Fibroblast of pulmonary artery (primary cell): ENCODE measurements around the gene TRAF1.
A peak's percentile ranks its signal among the peaks of the same experiment; 100 is the strongest.

Source experiments
- DNase-seq: peaks from one replicate; pipeline ENCODE4 v3.0.0-alpha.2; 2010; ENCODE audit warnings: low read depth
- H3K4me3 ChIP-seq: replicated peaks from 2 replicates; pipeline ENCODE4 v1.5.1; 2011; ENCODE audit warnings: low read depth, mild to moderate bottlenecking, control low read depth, low read length, moderate library complexity
- TF ChIP-seq, protein P1 (sequence below): IDR thresholded peaks from 2 replicates; pipeline ENCODE4 v1.5.1; 2011; ENCODE audit warnings: mild to moderate bottlenecking, control low read depth, low read length, inconsistent platforms; ENCODE audit errors: missing control alignments

Gene TRAF1

DNA sequence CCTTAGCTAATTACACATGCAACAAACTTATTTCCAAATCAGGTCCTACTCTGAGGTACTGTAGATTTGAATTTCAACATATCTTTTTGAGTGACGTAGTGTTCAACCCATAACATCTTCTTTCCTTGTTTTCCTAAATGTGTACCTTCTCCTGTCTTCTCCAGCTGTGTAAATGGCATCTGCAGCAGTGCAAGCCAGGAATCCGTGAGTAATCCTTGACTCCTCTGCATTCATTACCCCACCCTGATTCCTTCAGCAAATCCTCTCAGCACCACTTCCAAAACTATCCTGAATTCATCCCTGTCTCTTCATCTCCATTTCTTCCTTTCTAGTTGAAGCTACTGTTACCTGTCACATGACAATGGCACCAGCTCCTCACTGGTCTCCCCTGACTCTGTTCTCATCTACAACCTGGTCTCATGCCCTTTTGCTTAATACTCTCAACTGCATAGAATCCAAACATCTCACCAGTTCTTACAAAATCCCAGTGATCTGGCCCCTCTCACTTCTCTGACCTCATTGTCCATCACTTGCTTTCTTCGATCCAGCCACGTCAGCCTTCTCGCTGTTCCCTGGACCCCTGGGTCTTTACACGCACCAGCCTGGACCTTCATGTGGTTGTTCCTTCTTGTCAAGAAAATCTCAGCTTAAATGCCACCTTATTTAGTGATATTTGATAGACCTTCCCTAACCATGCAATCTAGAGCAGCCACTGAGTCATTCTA, 14.6 kb upstream of the TRAF1 start:
- no peak overlapping the region for H3K4me3 ChIP-seq
- peak; percentile 63 for DNase-seq
- TF ChIP-seq, protein P1, sequence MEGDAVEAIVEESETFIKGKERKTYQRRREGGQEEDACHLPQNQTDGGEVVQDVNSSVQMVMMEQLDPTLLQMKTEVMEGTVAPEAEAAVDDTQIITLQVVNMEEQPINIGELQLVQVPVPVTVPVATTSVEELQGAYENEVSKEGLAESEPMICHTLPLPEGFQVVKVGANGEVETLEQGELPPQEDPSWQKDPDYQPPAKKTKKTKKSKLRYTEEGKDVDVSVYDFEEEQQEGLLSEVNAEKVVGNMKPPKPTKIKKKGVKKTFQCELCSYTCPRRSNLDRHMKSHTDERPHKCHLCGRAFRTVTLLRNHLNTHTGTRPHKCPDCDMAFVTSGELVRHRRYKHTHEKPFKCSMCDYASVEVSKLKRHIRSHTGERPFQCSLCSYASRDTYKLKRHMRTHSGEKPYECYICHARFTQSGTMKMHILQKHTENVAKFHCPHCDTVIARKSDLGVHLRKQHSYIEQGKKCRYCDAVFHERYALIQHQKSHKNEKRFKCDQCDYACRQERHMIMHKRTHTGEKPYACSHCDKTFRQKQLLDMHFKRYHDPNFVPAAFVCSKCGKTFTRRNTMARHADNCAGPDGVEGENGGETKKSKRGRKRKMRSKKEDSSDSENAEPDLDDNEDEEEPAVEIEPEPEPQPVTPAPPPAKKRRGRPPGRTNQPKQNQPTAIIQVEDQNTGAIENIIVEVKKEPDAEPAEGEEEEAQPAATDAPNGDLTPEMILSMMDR = no peak

DNA sequence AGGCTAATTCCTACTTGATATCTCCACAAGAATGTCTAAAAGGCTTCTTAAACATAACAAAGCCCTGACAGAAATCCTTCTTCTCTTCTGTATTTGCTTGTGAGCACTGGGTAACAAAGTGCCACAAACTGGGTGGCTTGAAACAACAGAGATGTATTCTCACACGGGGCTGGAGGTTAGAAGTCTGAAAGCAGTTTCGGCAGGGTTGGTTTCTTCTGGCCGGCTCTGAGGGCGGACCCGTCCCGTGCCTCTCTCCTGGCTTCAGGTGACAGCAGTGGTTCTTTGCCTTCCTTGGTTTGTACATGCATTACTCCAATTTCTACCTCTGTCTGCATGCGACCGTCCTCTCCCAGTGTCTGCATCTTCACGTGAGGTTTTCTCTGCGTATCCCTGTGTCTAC, 14.0 kb upstream of the TRAF1 start:
- TF ChIP-seq, protein P1 = no peak
- no peak overlapping the region for H3K4me3 ChIP-seq
- DNase-seq = no peak

DNA sequence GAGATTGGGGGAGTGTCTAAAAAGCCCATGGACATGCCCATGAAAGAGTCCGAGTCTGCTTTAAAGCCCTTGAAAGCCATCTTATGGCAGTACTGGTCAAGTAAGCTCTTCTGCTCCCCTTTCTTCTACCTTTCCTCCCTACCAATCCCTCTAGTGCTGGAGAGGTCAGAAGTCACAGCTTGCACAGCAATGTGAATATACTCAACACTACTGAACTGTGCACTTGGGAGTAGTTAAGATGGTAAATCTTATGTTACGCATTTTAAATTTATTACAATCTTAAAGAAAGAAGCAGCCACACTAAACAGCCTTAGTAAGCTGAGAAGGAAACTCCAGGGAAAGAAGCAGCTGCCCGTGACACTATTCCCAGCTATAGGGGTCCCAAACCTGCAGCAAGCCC, 12.3 kb upstream of the TRAF1 start:
- H3K4me3 ChIP-seq = no peak overlapping the region
- no peak for DNase-seq
- TF ChIP-seq, protein P1 = no peak

DNA sequence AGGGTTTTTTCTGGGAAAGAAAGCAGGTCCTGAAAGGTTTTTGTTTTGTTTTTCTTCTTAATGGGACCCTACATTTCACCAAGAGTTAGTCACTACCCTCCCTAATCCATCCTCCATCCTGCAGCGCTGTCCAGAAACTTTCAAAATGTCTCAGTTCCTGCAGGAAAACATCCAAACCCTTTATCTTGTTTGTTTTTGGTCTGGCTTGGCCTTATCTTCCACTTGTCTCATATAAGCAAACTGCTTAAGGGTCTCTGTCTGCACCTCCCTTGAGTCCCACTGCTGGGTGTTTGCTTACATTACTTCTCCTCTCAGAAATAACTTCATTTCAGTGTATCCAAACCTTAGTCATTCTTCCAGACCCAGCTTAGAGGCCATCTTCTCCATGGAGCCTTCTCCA, 11.0 kb upstream of the TRAF1 start:
- no peak overlapping the region for H3K4me3 ChIP-seq
- TF ChIP-seq, protein P1 = no peak
- DNase-seq = peak; percentile 55

DNA sequence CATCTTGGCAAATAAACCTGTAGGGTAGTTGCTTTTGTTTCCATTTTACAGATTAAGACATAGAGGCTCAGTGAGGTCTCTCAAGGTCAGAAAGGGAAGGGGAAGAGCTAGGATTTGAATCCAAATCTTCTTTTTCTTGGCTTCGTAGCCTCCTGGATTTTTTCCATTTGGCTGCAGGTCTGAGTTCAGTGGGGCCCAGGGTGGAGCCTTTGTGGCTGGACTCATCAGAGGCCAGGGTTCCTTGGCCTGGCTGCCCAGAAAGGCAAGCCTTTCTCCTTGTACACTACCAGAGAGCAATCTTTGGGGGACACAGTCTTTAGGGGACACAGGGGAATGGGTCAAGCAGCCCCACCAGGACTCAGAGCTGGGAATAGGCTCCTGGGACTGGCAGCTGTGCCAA, 10.5 kb upstream of the TRAF1 start:
- TF ChIP-seq, protein P1 = no peak

DNA sequence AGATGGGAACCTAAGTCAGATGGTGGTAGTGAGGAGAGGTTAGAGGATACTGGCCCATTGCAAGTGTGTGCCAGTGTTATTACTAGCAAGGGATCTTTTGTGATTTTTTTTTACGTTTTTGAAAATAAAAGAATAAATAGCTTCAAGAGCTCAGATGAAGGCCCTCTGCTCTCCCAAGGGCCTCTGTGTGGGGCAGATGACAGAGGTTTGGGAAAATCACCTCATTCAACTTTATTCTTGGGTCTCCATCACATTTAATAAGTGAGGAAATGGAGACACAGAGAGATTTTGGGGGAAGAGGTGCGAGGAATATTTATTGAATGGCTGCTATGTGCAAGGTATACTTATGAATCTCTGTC, 10.1 kb upstream of the TRAF1 start:
- H3K4me3 ChIP-seq = no peak overlapping the region
- no peak for DNase-seq
- TF ChIP-seq, protein P1 = no peak

More for the DNA sequence above, 10.5 kb upstream of the TRAF1 start:
- DNase-seq = peak; percentile 36
- H3K4me3 ChIP-seq = no peak overlapping the region
